ENCODE results near the gene S100A12.
A peak's percentile ranks its signal among the peaks of the same experiment; 100 is the strongest.

Gene S100A12

DNA sequence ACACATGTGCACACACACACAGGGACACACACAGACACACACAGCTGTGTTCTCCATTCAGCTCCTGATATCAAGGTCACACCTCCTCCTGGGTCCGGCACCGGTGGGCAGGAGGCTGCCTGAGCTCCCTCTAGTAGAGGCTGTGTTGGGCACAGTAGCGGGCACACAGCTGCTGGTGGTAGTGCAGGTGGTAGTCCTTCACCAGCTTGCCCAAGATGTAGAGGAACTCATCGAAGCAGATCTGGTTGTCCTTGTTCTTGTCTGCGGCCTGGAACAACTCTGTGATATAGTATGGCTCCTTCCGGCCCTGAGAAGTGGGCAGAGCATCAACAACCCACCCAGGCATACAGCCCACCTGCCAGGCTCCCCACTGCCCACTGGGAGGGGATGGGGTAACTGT is 21.0 kb upstream of the S100A12 start:
- DNase-seq: no peak

DNA sequence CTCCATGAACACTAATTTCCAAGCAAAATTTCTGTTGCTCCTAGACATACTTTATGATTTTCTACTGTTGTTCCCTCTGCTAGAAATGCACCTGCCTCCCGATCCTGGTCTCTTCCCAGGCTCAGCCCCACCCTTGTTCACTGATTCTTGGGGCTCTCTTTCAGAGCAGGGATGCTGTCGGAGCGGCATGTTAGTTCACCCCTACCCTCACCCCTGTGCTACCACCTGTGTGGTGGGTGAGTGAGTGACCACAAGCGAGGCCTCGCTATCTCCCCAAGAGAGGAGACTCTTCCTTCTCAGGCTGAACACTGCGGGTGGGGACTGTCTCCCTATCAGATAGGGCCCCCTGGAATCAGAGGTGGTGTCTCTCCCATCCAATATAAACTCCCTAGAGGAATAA is 20.4 kb upstream of the S100A12 start:
- no peak for DNase-seq

DNA sequence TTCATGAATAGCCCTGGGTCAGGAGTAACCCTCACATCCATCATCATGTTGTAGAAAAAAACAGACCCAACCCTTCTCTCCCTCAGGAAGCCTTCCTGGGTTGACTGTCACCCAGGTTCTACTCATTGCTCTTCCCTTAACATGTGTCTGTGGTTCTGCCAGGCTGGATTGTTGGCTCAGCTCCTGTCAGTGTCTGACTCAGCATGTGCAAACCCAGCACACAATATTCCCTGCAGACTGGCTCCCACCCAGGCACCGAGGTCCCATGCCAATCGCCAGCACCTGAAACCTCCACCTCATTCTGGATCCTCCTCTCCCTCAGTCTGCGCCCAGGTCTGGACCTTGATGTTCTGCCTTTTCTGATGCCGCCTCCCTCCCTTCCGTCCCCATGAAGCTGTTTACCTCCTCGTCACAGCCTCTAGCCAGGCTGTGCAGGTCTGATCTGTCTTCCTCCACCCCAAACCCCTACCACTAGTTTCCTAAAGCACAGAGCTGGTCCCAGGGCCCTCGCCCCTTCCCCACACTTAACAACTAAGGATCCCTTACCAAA is 19.8 kb upstream of the S100A12 start:
- no peak for DNase-seq

DNA sequence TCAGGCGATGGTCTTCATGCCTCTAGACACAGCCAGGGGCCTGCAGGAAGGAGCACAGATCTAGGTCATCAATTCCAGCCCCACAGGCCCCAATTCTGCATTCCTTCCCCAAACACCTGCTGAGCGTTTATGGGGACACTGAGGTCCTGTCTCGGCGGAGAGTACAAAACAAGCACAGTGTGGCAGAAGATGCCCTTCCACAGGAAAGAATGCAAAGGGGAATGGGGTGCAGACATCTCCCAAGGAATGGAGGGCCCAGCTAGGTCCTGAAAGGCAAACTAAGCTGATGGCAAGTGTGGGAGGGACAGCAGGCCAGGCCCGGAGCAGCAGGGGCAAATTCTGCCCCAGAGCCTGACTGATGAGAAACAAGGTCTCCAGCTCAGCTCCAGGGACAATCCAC is 19.0 kb upstream of the S100A12 start:
- no peak for DNase-seq

DNA sequence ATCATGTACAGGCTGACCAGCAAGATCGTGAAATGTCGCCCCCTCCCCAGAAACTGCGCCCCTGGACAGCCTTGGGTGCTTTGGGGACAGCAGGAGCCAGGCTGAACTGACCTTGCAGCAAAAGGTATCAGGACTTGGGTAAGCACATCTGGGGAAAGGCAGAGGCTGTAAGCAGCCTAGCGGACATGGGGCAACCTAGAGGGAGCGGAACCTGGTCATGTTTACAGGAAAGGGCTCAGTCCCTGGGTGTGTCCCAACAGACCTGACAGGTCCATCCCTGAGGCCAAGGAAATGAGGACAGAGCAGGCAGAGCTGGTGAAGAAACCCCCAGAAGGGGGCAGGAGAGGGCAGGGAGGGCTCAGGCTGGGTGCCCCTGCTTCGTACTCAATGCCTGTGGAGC is 18.5 kb upstream of the S100A12 start:
- DNase-seq: no peak

DNA sequence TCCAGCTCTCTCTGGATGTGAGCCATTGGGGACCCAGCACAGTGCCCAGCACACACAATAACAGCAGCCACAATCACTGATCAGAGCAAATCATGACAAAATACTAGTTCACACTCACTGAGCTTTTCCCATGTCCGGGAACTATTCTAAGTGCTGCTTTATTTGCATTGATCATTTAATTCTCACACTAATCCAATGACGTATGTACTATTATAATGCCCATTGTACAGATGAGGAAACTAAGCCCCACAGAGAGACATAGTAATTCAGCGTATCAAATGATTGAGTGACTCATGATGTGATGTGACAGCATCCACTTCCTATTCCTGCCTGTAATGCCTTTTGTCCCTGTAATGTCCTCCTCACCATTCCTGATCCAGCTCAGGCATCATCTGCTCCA is 17.4 kb upstream of the S100A12 start:
- DNase-seq: no peak

DNA sequence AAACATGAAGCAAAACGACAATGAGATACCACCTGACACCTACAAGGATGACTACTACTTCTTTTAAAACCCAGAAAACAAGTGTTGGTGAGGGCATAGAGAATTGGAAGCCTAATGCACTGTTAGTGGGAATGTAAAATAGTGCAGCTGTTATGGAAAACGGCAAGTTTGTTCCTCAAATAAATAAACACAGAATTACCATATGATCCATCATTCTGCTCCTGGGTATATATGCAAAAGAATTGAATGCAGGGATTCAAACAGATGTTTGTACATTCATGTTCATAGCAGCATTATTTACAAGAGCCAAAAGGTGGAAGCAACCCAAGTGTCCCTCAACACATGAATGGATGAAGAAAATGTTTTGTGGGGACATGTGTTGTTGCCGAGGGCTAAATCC is 16.8 kb upstream of the S100A12 start:
- no peak for DNase-seq

DNA sequence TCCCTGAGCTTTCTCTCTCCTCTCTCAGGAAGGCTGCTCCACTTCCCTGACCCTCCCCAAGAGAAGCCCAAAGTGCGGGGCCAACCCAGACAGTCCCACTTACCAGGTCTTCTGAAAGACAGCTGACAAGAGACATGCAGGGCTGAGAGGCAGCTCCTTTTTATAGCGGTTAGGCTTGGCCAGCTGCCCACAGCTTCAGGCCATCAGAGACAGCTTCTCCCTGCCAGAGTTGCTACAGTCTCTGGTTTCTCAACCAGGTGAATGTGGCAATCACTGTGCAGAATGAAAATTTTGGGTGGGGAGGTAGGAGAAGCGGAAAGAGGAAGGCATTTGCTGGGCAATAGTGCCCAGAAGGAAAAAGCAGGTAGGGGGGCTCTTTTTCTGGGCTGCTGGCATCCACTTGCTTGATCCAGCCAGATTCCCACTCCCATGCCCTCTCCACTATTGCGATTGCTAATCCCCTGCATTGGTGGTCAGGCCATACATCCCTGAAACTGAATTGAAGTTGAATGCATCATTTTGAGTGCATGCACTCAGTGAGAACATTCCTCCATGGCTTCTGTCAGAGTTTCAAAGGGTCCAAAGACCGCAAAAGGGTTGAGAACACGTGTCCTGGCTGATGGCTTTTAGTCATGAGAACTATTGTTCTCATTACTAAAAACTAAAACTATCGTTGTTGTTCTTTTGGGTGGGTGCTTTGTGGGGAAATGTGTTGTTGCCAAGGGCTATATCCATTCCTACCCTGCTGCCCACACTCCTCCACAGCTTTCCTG is 15.7 kb upstream of the S100A12 start, which contains the start of gene S100A8:
S100A8 (minus strand) TSS at position 136 of the 773 bp plus-strand sequence. CDS start 538 bp downstream, outside the sequence.
- DNase-seq: peak; percentile 75 to 88

DNA sequence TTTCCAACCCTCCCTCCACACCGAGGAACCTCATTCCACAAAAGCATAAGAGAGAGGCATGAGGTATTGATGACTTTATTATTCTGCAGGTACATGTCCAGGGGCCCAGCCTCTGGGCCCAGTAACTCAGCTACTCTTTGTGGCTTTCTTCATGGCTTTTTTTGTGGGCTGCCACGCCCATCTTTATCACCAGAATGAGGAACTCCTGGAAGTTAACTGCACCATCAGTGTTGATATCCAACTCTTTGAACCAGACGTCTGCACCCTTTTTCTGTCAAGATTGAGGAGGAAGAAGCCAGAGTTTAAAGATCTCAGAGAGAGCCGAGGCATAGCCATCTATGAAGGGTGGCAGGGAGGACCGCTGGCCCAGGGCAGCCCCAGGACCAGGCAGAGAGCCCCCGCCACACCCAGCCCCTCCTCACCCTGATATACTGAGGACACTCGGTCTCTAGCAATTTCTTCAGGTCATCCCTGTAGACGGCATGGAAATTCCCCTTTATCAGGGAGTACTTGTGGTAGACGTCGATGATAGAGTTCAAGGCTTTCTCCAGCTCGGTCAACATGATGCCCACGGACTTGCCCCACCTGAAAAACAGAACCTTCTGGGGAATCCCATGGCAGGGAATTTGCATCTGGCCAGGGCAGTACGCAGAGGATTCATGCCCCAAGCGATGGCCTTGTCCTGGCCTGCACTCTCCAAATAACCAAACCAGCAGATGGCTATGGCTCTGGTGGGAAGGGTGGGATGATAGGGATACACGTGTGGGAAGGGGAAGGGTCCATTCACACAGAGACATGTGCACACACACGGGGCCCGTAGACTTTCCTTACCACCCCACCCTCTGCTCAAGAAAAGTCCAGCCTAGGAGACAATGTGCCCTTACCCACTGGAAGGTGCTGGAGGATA is 14.8 kb upstream of the S100A12 start:
- peak in 1 of 2 donors; percentile 39 for DNase-seq

DNA sequence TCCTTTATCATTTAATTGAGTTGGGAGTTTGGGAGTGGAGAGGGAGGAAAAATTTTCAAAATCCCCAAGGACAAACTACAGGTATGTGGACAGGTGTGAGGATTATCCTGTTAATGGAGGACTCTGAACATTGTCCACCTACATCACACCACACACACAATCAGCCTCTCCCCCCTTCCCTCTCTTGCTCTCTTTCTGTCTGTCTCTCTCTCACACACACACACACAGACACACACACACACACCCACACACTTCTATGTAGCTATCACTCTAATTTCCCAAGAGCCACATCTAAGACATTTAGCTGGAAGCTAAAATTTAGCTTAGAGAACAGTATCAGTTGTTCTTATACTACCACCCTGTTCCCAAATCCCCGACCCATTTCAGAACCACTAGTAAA is 14.0 kb upstream of the S100A12 start:
- peak in 1 of 2 donors; percentile 28 for DNase-seq

DNA sequence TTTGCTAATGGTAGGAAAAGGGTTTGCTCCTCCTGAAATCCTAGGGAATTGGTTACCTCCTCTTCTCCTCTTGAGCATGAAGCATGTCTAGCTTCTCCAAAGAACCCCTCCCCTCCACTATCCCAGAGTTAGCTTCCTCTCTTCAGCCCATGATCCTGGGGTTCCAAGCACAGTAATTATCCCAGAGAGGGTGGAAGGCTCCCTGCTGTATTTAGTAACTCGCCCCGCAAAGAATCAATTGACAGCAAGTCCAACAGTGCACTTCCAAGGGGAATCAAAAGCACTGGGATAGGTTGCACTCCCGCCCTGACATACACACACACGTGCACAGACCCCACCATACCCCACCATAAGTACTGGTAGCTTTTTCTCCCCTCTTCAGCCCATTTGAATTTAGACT is 12.4 kb upstream of the S100A12 start:
- no peak for DNase-seq

DNA sequence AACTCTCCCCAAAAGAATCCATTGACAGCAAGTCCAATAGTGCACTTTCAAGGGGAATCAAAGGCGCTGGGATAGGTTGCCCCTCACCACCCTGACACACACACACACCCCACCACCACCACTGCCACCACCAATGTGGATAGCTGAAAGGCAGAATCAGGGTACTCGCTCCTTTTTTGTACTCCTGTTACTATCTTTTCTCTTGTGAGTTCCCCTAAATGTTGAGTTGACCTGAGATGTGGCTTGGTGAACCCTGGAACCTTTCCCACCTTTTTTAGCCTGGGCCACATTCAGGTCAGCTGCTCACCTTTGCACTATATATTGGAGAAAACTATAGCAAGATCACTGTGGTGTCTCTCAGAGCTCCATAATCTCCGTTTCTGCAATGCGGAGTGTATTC is 11.6 kb upstream of the S100A12 start:
- no peak for DNase-seq

DNA sequence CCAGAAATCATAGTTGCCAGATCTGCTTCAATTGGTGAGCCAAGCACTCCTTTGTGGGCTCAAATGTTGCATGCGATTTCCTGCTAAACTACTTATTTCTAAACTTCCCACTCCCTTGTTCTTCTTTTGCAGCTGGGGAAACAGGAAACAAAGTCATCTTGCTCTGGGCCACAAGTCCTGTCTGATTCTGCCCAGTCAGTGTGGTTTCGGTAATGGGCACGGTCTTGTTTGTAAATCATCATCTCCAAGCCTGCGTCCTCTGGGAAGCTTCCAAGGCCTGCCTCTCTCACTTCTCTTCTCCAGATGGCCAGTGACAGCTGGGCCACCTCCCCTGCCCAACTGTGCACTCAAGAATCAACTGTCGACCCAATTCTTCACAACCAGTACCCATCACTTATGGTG is 11.1 kb upstream of the S100A12 start:
- DNase-seq: peak; percentile 79 to 81

DNA sequence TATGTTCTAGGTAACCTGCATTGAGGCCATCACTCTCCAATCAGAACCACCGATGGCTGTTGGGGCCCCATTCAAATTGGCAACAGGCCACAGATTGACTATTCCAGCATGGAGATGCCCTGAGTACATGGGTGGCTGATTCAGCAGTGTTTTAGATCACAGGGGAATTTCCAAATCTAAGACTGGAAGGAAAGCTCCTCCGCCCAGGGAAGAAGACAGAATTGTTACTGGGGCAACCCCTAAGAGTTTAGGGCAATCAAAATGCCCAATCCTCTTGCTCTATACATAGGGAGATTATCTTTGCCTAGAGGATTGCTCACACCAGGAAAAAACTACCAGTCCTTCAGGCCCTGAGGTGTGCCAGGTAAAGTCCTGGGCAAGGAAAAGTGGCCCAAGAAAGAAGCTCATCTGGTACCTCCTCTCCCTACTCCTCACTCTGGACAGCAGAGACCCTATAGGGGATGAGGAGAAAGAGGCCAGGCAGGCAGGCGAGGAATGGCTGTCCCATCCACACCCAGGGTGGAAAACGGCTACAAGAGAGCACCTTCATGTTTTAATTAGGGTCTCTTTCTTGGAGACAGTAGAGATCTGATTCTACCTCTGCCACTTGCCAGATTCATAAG is 9.6 kb upstream of the S100A12 start:
- DNase-seq: peak; percentile 73 to 74

DNA sequence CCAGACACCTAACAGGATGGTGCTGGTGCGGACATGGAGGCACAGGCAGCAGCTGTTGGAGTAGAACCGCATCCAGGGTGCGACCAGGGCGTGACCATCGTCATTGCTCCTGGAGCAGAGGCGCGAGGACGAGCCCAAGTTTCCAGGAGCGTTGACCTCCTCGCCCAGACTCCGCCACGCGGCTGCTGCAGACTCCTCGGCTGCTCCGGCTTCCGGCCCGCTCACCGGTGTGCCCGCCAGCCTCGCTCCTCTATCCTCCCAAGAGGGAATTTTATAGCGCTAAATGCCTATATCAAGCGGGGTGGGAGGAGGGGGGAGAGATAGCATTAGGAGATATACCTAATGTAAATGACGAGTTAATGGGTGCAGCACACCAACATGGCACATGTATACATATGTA is 5.3 kb upstream of the S100A12 start:
- DNase-seq: no peak

DNA sequence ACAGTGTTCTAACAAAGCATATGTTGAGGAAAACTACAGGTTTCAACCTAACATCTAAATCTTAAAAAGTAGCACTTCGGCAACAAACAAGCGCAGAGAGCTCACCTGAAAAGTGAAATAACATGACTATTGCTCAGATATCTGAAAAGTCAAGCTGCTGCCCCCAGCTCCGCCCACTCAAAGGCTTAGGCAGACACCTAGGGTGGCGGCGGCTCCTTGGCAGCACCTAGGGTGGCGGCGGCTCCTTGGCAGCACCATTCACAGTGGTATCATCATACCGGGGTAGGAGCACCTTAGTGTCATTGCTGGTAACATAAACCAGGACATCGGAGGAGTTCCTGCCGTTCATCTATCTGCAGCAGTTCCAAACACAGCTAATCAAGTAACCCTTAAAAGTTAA is 4.2 kb upstream of the S100A12 start:
- no peak for DNase-seq

DNA sequence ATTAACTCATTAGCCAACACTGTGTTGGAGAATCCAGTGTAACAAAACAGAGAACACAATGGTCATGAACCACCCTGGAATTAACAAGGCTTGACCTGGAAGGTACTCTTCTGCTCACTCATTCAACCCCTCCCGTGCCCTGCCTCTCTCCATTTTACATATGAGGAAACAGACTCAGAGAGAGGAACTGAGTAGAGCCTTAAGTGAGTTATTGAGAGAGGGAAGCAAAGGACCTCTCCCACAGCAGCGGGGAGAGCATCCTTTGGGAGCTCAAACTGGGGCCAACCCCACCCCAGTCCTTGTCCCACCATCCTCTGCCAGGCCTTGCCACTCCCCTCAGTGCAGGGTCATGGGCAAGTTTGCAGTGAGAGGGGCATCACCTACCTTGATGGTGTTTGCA is 1.4 kb downstream of the S100A12 start:
- peak in 1 of 2 donors; percentile 44 for DNase-seq

DNA sequence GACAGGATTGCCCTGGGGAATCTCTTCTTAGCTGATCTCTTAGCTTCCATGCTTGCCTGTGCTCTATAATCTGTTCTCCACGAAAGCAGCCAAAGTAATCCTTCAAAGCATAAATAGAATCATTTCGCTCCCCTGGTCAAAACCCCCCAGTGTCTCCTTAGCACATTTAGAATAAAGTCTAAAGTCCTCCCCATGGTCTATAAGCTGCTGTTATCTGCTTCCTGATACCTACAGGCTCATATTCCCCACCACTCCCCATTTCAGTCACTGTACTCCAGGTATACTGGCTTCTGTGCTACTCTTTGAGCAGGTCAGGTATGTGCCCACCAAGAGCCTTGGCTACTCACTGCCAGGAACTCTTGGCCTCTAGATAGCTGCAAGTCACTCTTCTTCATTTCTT is 2.9 kb downstream of the S100A12 start:
- DNase-seq: no peak

DNA sequence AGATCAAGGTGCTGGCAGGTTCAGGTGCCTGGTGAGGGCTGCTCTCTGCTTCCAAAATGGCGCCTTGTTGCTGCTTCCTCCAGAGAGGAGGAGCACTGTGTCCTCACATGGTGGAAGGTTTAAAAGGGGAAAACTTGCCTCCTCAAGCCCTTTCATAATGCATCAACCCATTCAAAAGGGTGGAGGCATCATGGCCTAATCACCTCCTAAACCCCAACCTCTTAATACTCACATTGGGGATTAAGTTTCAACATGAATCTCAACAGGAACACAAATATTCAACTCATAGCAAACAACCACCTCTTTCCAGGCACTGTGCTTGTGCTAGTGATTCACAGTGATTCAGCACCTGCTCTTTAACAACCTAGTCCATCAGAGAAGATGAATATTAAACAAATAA is 4.2 kb downstream of the S100A12 start:
- DNase-seq: no peak

DNA sequence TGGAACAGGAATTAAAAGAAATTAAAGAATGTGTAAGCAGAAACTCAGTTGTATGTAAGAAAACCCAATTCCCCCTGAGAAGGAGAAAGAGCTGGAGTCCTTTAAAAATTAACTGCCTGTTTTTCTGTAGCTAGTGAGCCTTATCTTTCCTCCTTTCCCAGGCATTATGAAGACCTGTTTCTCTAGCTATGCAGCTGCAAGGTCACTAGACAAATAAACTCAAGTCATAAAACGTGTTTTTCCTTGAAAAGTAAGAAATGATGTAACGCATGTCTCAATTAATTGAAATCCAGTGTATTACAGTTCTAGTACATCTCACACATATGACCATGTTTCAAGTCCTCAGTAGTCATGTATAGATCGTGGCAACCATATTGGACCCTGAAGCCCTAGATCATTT is 5.3 kb downstream of the S100A12 start:
- DNase-seq: no peak

DNA sequence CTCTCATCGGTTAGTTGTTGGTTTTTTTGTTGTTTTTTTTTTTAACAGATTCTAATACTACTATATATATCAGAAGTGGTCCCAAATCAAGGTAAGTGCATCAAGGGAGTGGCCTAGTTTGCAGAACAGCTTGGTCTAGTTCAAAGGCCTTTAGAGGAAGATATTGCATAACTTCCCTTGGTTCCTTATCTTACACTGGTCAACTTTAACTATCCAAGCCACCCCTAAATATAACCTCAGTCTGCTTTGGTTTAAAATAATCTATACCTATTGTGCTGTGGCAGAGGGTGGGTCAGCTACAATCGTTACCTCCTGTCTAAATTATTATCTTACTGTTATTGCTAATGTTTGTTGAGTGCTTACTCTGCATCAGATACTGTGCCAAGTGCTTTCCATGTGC is 6.9 kb downstream of the S100A12 start:
- DNase-seq: no peak

DNA sequence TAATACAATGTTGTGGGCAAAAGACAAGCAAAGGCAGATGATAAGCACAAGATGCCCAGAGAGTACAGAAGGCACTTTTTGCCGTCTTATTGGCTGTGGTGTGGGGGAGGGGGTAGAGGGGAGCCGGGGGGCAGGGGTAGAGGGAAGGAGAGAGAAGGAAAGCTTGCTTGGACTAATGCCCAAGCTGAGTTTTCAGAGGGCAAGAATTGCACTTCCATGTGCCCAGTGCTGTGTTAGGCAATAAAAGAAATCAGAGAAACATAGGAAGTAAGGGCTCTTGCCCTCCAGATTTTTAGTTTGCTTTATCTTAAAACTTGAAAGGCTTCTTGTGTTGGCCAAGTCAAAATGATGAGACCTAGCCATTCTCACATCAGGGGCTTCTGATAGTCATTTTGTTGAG is 8.3 kb downstream of the S100A12 start:
- DNase-seq: no peak

DNA sequence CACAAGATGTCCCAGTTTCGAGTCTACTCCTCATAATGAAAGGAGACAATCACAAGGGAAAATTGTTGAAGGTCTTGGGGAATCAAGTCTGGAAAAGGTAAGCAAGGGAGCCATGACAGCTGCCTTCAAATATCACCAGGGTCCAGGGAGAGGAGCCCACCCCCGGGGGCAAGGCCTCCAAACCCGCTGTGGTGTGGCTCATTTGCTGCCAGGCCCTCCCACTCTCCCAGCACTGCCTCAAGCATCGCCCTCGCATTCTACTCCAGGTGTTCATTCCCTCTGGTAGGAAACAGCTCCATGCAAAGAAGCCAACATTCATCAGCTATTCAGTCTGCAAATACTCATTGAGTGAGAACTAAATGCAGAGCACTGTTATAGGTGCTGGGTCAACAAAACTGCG is 9.2 kb downstream of the S100A12 start:
- DNase-seq: no peak

All from inflammatory macrophage treated with lipopolysaccharide for 1 hour (primary cell).